ENCODE measurements around the gene HERC2. TPM values are rescaled to one million over a fixed set of nuclear protein-coding genes. Genes with fewer than 3 reads are reported as not detected.

HERC2 gene
- total RNA-seq, 1 experiment from 2014 or later, result 33.1 TPM

- DNase-seq (ENCODE audit: low read depth), result no peak
These were observed 206.1 kb downstream of the HERC2 start for GRCh38 chr15:28115871-28116270.

DNA sequence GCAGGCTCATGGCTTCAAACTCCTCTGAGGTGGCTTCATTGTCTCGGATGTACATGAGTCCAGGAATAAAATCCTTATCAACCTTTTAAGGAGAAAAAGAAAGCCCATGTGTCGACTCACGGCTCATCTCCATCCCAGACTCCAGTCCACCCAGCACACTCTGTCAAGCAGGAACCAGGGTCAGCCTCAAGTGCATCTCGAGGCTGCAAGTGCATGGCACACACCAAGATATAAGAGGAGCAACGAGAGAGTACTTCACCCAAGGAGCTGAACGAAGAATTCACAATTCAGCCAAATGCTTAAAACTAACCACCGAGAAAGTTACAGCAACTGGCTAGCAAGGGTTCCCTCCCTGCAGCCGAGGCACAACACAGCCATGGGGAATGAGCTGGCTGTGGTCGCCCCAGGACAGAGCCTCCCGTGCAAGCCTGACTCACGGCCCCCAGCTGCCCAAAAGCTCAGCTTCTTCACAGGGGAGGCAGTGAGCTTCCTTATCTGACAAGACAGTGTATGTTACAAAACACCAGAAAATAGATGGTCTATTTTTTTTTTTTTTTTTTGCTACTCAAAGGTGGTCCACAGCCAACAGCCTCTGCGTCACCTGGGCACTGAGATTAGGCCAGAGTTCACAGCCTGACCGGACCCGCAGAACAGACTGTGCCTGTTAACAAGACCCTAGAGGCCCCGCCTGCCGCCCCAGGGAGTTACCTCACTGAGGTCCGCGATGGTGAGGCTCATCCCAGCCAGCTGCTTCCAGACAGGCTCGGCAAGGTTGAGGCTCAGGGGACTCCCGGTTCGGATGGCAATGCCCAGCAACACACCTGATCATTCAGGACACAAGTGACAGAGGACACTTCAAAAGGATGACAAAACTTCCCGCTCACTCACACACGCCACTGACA lies 207.0 kb downstream of the HERC2 start:
- DNase-seq (ENCODE audit: low read depth), result no peak

DNA sequence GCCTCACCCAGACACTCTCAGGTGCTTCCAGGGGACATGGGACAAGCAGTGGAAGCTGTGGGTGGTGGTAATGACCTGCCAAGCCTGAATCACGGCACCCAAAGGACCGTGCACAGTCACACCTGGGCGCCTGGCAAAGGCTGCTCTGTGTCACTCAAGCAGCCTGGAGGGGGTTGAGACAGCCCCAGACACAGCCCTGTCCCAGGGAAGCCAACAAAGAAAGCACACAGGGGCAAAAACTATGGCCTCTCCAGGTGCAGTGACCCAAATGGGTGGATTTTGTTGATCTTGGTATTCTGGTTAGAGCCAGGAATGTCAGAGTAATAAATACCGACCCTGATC lies 207.9 kb downstream of the HERC2 start:
- DNase-seq (ENCODE audit: low read depth), result no peak

DNA sequence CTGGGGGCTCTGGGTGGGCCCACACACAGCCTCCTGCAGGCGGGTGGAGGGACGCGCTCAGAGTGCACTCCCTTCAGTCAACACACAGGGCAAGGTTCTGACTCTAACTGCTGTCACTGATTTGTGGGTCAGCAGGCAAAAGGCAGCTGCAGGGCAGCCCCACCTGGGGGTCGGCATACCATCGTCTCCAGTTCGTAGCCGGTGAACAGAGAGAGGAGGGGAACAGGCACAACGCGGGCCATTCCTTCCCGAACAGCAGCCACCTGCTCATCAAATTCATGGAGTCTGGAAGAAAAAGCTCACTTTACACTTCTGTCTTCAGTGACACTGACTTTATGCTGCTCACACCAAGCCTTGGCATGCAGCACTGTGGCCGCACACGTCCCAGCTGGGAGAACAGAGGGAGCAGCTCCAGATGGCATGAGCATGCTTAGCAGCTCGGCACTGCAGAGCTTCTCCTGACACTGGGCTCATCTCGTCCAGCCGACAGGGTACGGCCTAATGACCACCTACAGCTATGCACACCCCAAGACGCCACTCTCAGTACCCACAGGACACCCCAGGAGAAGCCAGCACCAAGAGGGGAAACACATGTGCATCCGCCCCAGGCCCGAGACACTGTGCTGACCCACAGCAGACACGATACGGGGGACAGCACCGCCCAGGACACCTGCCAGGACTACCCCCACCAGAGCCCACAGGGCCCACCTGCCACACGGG lies 208.4 kb downstream of the HERC2 start:
- no peak for DNase-seq (ENCODE audit: low read depth)

GRCh38 chr15:28112962-28113361 lies 209.0 kb downstream of the HERC2 start:
- no peak for DNase-seq (ENCODE audit: low read depth)

- no peak for DNase-seq (ENCODE audit: low read depth)
These were observed 209.7 kb downstream of the HERC2 start for GRCh38 chr15:28112101-28112760.

DNA sequence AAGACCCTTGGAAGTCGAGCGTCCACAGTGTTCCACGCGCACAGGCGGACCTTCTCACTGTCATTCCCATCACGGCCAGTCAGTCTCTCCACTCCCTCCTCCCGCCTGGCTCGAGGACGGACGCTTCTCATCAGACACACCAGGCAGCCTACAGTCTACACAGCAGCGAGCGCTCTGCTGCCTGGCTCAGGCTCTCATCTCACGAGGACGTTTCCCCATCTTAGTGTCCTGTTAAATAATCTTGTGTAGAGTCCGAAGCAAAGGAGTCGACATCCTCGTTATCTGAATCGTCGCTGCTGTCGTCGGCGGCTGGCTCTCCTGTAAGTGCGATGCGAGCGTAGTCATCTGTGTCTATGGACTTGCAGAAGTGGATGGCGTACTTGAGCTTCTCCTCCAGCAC lies 210.4 kb downstream of the HERC2 start:
- no peak for DNase-seq (ENCODE audit: low read depth)

GRCh38 chr15:28110481-28110881 lies 211.5 kb downstream of the HERC2 start:
- no peak for DNase-seq (ENCODE audit: low read depth)

DNA sequence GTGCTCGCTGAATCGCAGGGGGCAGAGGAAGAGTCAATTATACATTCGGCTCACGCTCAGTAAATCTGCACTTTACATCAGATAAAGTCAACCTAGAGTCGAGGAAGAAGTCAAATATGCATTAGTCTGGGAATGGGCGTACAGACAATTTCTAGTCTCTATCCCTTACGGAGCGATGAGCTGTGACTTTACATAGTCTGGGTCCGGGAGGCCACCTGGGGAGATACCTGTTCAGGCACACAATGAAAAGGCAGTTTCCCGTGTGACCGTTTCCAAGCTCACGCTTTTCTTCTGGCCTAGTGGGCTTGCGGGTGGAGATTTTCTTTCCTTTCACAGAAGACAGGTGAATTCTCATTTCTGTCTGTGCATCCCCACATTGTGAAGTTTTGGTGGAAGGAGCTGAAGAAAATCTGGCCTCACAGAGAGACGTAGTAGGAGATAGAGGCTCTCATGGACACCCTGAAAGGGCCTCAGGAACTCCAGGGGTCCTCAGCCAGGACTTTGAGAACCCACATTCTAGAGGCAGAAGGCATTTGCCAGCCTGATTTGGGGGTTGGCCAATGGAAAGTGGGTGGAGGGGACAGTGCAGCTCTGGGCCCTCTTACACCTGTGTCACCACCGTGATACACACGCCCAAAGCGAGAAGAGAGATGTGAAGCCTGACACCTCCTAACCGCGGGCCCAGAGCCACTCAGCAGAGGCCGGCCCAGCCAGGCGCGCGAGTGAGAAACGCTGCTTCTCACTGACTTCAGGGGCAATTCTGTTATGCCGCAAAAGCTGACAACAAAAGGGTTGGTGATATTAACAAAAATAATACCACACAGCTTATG lies 212.1 kb downstream of the HERC2 start:
- no peak for DNase-seq (ENCODE audit: low read depth)

- no peak for DNase-seq (ENCODE audit: low read depth)
These were observed 214.1 kb downstream of the HERC2 start for GRCh38 chr15:28107904-28108275.

DNA sequence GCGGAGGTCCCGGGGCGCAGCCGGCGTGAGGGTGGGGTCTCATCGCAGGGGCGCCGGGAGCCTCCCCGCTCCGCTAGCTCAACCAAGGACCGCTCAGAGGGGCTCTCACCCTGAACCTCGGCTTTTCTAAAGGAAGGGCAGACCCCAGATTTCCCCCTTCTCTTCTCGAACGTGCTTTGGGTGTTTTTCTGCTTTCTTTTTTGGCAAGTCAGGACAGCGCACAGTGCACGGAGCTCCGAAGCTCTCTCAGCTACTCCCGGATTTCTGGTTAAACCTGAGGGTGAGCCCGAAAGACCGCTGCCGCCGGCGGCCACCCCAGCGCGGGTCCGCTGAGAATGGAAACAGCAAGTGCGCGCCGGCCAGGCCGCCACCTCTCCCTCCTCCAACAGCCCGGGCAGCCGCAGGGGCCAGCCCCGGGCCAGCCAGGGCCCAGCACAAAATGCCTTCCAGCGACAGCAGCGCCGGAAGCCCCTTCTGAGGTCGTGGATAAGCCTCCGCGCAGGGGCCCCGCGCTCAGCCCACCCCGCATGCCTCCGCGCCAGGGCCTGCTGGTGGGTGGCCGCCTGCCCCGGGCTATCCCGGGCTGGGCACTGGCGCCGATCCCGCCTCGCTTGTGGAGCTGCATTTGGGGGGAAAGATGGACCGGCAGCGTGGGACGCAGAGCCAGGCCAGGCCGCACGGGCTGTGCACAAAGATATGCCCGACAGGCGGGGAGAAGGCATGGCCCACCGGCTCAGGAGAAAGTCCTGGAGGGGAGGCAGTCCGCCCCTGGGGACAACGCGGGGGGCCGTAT lies 214.7 kb downstream of the HERC2 start:
- DNase-seq (ENCODE audit: low read depth), result no peak

DNA sequence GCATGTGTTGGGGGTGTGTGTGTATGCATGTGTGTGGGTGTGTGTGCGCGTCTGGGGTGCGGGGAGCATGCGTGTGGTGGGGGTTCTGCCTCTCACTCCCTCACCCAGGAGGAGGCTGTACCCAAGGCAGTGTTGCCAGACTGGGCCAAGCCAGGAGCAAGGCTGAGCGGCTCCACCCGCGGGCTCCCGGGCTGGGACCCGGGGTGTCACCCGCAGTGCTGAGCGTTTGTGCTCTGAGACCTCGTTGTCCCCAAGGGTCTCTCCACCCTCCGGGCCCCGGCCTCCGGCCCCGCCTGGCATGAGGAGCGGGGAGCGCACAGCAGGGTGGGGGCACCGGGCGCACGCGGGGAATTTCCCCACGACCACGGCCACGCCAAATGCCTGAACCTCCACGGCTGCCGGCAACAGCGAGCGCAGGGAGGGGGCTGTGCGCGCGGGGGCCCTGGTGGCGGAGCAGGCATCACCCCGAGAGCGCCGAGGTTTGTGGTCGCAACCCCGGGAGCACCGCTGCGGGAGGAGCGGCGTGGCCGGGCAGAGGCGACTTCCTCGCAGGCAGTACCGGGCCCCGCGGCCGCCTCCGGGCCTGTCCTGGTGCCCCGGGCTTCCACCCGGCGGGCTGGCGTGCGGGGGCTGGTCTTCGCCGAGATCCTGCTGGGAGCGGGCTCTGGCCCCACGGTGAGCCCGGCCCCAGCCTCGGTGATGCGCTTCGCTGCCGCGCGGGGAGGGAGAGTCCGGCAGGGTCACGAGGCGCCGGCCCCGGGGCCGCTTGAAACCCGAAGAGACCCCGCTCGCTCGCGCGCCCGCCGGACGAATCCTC lies 215.5 kb downstream of the HERC2 start:
- DNase-seq (ENCODE audit: low read depth), result no peak

DNA sequence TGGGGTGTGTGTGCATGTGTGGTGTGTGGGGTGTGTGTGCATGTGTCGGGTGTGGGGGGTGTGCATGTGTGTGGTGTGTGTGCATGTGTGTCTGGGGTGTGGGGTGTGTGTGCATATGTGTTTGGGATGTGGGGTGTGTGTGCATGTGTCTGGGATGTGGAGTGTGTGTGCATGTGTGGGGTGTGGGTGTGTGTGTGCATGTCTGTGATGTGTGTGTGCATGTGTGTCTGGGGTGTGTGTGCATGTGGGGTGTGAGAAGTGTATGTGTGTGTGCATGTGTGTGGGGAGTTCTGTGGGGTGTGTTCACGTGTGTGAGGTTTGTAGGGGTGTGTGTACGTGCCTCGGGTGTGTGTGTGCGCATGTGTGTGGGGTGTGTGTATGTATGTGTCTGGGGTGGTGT lies 216.2 kb downstream of the HERC2 start:
- no peak for DNase-seq (ENCODE audit: low read depth)

DNA sequence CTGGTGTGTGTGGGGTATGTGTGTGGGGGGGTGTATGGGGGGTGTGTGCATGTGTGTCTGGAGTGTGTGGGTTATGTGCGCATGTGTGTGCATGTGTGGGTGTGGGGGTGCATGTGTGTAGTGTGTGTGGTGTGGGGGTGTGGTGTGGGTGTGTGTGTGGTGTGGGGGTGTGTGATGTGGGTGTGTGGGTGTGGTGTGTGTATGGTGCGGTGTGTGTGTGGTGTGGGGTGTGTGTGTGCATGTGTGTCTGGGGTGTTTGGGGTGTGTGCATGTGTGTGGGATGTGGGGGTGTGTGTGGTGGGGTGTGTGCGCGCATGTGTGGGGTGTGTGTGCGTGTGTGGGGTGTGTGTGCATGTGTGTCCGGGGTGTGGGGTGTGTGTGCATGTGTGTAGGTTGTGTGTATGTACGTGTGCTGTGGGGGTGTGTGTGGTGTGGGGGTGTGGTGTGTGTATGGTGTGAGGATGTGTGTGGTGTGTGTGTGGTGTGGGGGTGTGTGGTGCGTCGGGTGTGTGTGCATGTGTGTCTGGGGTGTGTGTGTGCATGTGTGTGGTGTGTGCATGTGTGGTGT lies 216.7 kb downstream of the HERC2 start:
- no peak for DNase-seq (ENCODE audit: low read depth)

GRCh38 chr15:28104326-28104725 lies 217.7 kb downstream of the HERC2 start:
- no peak for DNase-seq (ENCODE audit: low read depth)

- no peak for DNase-seq (ENCODE audit: low read depth)
These were observed 218.1 kb downstream of the HERC2 start for GRCh38 chr15:28103831-28104230.

DNA sequence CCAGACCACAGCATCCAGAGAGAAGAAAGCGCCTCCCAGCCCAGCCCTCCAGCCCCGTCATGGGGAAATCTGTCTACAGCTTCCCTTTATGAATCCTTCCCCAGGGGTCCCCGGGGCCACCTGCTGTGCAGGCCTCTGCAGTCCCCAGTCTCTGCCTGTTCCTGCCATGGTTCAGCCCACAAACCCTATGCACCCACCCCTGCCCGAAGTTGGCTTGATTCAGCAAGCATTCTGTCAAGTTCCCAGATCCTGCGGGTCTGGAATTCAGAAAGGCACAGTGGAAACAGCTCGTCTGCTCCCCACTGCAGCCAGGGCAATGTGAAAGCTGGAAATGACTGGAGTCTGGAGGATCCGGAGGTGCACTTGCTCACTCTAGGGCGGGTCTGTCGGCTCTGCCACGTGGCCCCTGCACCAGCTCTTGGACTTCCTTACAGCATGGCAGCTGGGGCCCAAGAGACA lies 220.0 kb downstream of the HERC2 start:
- DNase-seq (ENCODE audit: low read depth), result no peak

GRCh38 chr15:28101201-28101600 lies 220.8 kb downstream of the HERC2 start:
- no peak for DNase-seq (ENCODE audit: low read depth)

- no peak for DNase-seq (ENCODE audit: low read depth)
These were observed 221.3 kb downstream of the HERC2 start for GRCh38 chr15:28100516-28101195.

Data from HT1080 (cell line).